Neural cell (in vitro differentiated cells): Measurements from ENCODE around the gene DUOX1. TPM values are rescaled to one million over a fixed set of nuclear protein-coding genes. Genes with fewer than 3 reads are reported as not detected.

ENCODE experiments used
- H2AFZ ChIP-seq: fragments of 200-600, 300-800 bp; sonication (generic), shearing (Covaris generic); 2 replicates; pipeline ENCODE4 v1.6.0; 2014; ENCODE audit warnings: low read depth, mild to moderate bottlenecking, antibody characterized with exemption, low read length, moderate library complexity
- H3F3A ChIP-seq: fragments of 200-600 bp; shearing (Covaris generic); 2 replicates; pipeline ENCODE4 v1.6.1; 2016; ENCODE audit warnings: mild to moderate bottlenecking, moderate library complexity, mixed read lengths, antibody characterized with exemption, low read length; ENCODE audit not compliant: insufficient read depth, poor library complexity, severe bottlenecking
- H3K27ac ChIP-seq: fragments of 200-600, 300-800 bp; sonication (generic), shearing (Covaris generic); 2 replicates; pipeline ENCODE4 v1.5.1; 2014; ENCODE audit warnings: mild to moderate bottlenecking, low read length, moderate library complexity
- H3K27me3 ChIP-seq: fragments of 300-800, 200-600 bp; sonication (generic), shearing (Covaris generic); 2 replicates; pipeline ENCODE4 v1.6.0; 2014; ENCODE audit warnings: mild to moderate bottlenecking, low read depth, low read length, moderate library complexity; ENCODE audit not compliant: insufficient read depth
- H3K36me3 ChIP-seq: fragments of 300-800, 200-600 bp; sonication (generic), shearing (Covaris generic); 2 replicates; pipeline ENCODE4 v1.5.1; 2014; ENCODE audit warnings: mild to moderate bottlenecking, antibody characterized with exemption, low read length, moderate library complexity; ENCODE audit not compliant: insufficient read depth
- H3K4me2 ChIP-seq: fragments of 300-800, 200-600 bp; sonication (generic), shearing (Covaris generic); 2 replicates; pipeline ENCODE4 v1.6.0; 2014; ENCODE audit warnings: mild to moderate bottlenecking, low read length
- H3K4me3 ChIP-seq: fragments of 300-800, 200-600 bp; sonication (generic), shearing (Covaris generic); 2 replicates; pipeline ENCODE4 v1.5.1; 2014; ENCODE audit warnings: mild to moderate bottlenecking, low read length, moderate library complexity
- H3K79me2 ChIP-seq: fragments of 200-600 bp; shearing (Covaris generic); replicated peaks from 2 replicates; pipeline ENCODE4 v1.6.0; 2014; ENCODE audit warnings: mild to moderate bottlenecking, low read length, moderate library complexity; ENCODE audit not compliant: insufficient read depth
- H3K9ac ChIP-seq: fragments of 300-800, 200-600 bp; sonication (generic), shearing (Covaris generic); 2 replicates; pipeline ENCODE4 v1.6.1; 2016; ENCODE audit warnings: mild to moderate bottlenecking, low read length, mixed read lengths
- H3K9me2 ChIP-seq: fragments of 200-600 bp; shearing (Covaris generic); 2 replicates; pipeline ENCODE4 v1.6.1; 2016; ENCODE audit warnings: mild to moderate bottlenecking, low read length, mixed read lengths; ENCODE audit not compliant: insufficient read depth
- H3K9me3 ChIP-seq: fragments of 200-600, 300-800 bp; sonication (generic), shearing (Covaris generic); 2 replicates; pipeline ENCODE4 v1.6.1; 2016; ENCODE audit warnings: mild to moderate bottlenecking, mixed run types, low read length, moderate library complexity, mixed read lengths
- H4K20me1 ChIP-seq: fragments of 200-600 bp; shearing (Covaris generic); 2 replicates; pipeline ENCODE4 v1.6.1; 2016; ENCODE audit warnings: mild to moderate bottlenecking, mixed run types; ENCODE audit not compliant: insufficient read depth
- CTCF ChIP-seq: fragments of 450-650 bp; IDR thresholded peaks from 2 replicates; pipeline ENCODE4 v1.5.1; 2014; ENCODE audit warnings: antibody characterized with exemption, mild to moderate bottlenecking, moderate library complexity; ENCODE audit not compliant: poor library complexity, severe bottlenecking
- EP300 ChIP-seq: fragments of 450-650 bp; conservative IDR thresholded peaks from 2 replicates; pipeline ENCODE4 v1.6.1; 2014; ENCODE audit warnings: antibody characterized with exemption, mild to moderate bottlenecking, moderate library complexity; ENCODE audit not compliant: poor library complexity, severe bottlenecking
- EZH2 ChIP-seq: fragments of 200-600, 300-800 bp; shearing (Covaris generic), sonication (generic); IDR thresholded peaks from 2 replicates; pipeline ENCODE4 v1.6.1; 2014; ENCODE audit warnings: antibody characterized with exemption, low read length, borderline replicate concordance, mild to moderate bottlenecking; ENCODE audit not compliant: insufficient read depth, poor library complexity, severe bottlenecking
- MXI1 ChIP-seq: fragments of 450-650 bp; conservative IDR thresholded peaks from 2 replicates; pipeline ENCODE4 v1.6.1; 2014; ENCODE audit warnings: antibody characterized with exemption, mild to moderate bottlenecking; ENCODE audit not compliant: poor library complexity, severe bottlenecking
- POLR2AphosphoS5 ChIP-seq: IDR thresholded peaks from 2 replicates; pipeline ENCODE4 v1.6.1; 2012
- RAD21 ChIP-seq: fragments of 450-650 bp; conservative IDR thresholded peaks from 2 replicates; pipeline ENCODE4 v1.6.1; 2014; ENCODE audit warnings: antibody characterized with exemption, mild to moderate bottlenecking, moderate library complexity
- REST ChIP-seq: IDR thresholded peaks from 2 replicates; pipeline ENCODE4 v1.6.1; 2012; ENCODE audit warnings: borderline replicate concordance
- SMC3 ChIP-seq: fragments of 450-650 bp; conservative IDR thresholded peaks from 2 replicates; pipeline ENCODE4 v1.6.1; 2014; ENCODE audit warnings: antibody characterized with exemption, mild to moderate bottlenecking, moderate library complexity; ENCODE audit not compliant: poor library complexity
- TAF1 ChIP-seq: IDR thresholded peaks from 2 replicates; pipeline ENCODE4 v1.6.1; 2012; ENCODE audit warnings: low read depth
- polyA plus RNA-seq: library from polyadenylated mRNA; depleted of rRNA; stranded (reverse); fragments of >200 nt; gene quantifications from 2 replicates; pipeline ENCODE4 v1.2.3, GENCODE V29; 2014

Gene DUOX1
- polyA plus RNA-seq, 1 donor from 2014 or later: not detected

DNA sequence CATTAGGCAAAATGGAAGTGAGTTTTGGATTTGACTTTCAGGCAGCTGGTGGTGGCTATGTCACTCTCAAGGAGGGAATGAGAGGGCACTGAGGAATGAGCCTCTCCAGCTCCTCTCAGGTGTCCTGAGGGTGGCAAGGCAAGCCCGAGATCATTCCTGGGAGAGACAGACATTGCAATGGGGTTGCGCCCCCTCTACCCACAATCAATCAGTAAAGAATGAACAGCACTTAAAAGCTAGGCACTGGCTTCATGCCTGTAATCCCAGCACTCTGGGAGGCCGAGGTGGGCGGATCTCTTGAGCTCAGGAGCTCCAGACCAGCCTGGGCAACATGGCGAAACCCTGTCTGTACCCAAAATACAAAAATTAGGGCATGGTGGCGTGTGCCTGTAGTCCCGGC lies 72.1 kb downstream of the DUOX1 start:
- Histone ChIP-seq H3K4me3 (peak overlapping the region; percentile 75), H3K4me2 (no peak overlapping the region), H3K27me3 (no peaks in the 10 kb centered on the region), H3K9me3 (no peaks in the 10 kb centered on the region), H3F3A (peaks cover 15% of the 10 kb centered on the region), H3K9ac (no peak overlapping the region), H3K27ac (peak overlapping the region; percentile 99), H3K79me2 (no peaks in the 10 kb centered on the region), H3K36me3 (no peaks in the 10 kb centered on the region), H3K9me2 (no peaks in the 10 kb centered on the region), H4K20me1 (no peaks in the 10 kb centered on the region), H2AFZ (peak overlapping the region; percentile 90)
- TF ChIP-seq REST (no peak), EP300 (no peak), MXI1 (no peak), SMC3 (no peak), TAF1 (no peak), EZH2 (no peak)

DNA sequence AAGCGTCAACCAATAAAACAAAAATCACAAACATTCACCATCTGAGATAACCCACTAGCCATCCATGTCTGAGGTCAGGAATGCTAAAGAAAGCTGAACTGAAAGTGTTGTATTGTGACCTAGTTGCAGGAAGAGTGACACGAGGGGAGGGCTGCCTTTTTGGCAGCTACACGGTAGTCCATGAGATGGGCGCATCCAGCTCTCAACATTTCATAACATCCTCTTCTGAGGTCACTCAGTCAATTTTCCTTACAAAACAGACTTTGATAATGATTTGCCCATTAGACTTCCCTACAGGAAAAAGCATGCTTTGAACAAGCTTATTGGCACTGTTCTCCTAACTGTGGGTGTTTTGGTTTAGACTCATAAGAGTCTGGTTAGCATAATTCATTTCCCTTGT lies 73.4 kb downstream of the DUOX1 start:
- Histone ChIP-seq H3K9ac (no peak overlapping the region), H3K9me3 (no peaks in the 10 kb centered on the region), H3F3A (peaks cover 8% of the 10 kb centered on the region), H3K27ac (no peak overlapping the region), H4K20me1 (no peaks in the 10 kb centered on the region), H3K36me3 (no peaks in the 10 kb centered on the region), H3K79me2 (no peaks in the 10 kb centered on the region), H3K27me3 (no peaks in the 10 kb centered on the region), H3K4me2 (no peak overlapping the region), H3K9me2 (no peaks in the 10 kb centered on the region), H2AFZ (no peak overlapping the region), H3K4me3 (no peak overlapping the region)
- no peak for TF ChIP-seq MXI1
- TF ChIP-seq CTCF: no peak
- TF ChIP-seq POLR2AphosphoS5: no peak
- TF ChIP-seq SMC3: no peak
- TF ChIP-seq EZH2: no peak
- no peak for TF ChIP-seq RAD21
- no peak for TF ChIP-seq REST
- no peak for TF ChIP-seq EP300
- TF ChIP-seq TAF1: no peak
